Smooth muscle cell (in vitro differentiated cells): ENCODE results near the gene CHMP1A. TPM values are rescaled to one million over a fixed set of nuclear protein-coding genes. Genes with fewer than 3 reads are reported as not detected.
"Not testable (repeated sequence)": the region's sequence is repeated elsewhere in the genome, so short reads cannot be mapped to it uniquely, and the experiment has no call there.

ENCODE experiments used
- DNase-seq: peaks from one replicate; lab custom pipeline; 2025; ENCODE audit not compliant: unreplicated experiment; lab: John Stamatoyannopoulos, UW
- H2AFZ ChIP-seq: fragments of 200-600 bp; sonication (generic); 2 replicates; pipeline ENCODE4 v1.6.0; 2016; ENCODE audit warnings: antibody characterized with exemption, low read depth, mild to moderate bottlenecking
- H3F3A ChIP-seq: fragments of 200-600 bp; sonication (generic); 2 replicates; pipeline ENCODE4 v1.6.0; 2017; ENCODE audit warnings: antibody characterized with exemption, low read depth
- H3K27ac ChIP-seq: fragments of 200-600 bp; sonication (generic); 2 replicates; pipeline ENCODE4 v1.5.1; 2016; ENCODE audit warnings: low read depth, mild to moderate bottlenecking
- H3K27me3 ChIP-seq: fragments of 200-600 bp; sonication (generic); 2 replicates; pipeline ENCODE4 v1.6.1; 2016; ENCODE audit warnings: low read depth, mild to moderate bottlenecking
- H3K36me3 ChIP-seq: fragments of 200-600 bp; sonication (generic); 2 replicates; pipeline ENCODE4 v1.5.1; 2016; ENCODE audit warnings: low read depth
- H3K4me1 ChIP-seq: fragments of 200-600 bp; sonication (generic); 2 replicates; pipeline ENCODE4 v1.5.1; 2016; ENCODE audit warnings: low read depth
- H3K4me2 ChIP-seq: fragments of 200-600 bp; sonication (generic); 2 replicates; pipeline ENCODE4 v1.6.0; 2016; ENCODE audit warnings: mild to moderate bottlenecking
- H3K4me3 ChIP-seq: fragments of 200-600 bp; sonication (generic); 2 replicates; pipeline ENCODE4 v1.5.1; 2016; ENCODE audit warnings: mild to moderate bottlenecking
- H3K79me2 ChIP-seq: fragments of 200-600 bp; sonication (generic); 2 replicates; pipeline ENCODE4 v1.6.0; 2016; ENCODE audit warnings: low read depth, mild to moderate bottlenecking
- H3K9ac ChIP-seq: fragments of 200-600 bp; sonication (generic); 2 replicates; pipeline ENCODE4 v1.6.0; 2016; ENCODE audit warnings: low read depth
- H3K9me3 ChIP-seq: fragments of 200-600 bp; sonication (generic); replicated peaks from 2 replicates; pipeline ENCODE4 v1.5.1; 2016; ENCODE audit warnings: low read depth
- H4K20me1 ChIP-seq: fragments of 200-600 bp; sonication (generic); 2 replicates; pipeline ENCODE4 v1.6.0; 2016; ENCODE audit warnings: low read depth
- WGBS: methylation state at CpG from one replicate; pipeline ENCODE4 v1.1.7; 2016; ENCODE audit warnings: low lambda C conversion rate; 5-methylcytosine and 5-hydroxymethylcytosine counted together
- polyA plus RNA-seq: library from polyadenylated mRNA; unstranded; fragments of >200 nt; fragmentation: Nextera tagmentation; extraction: Ambion mirVana; gene quantifications from 2 replicates; pipeline ENCODE4 v1.2.1, GENCODE V29; 2016
- total RNA-seq: library from RNA; depleted of rRNA; stranded (reverse); fragments of >200 nt; gene quantifications from 2 replicates; pipeline ENCODE4 v1.2.3, GENCODE V29; 2014
- TF ChIP-seq, protein P1 (sequence below): fragments of 200-600 bp; sonication (generic); IDR thresholded peaks from 2 replicates; pipeline ENCODE4 v1.5.1; 2017; ENCODE audit warnings: borderline replicate concordance, mild to moderate bottlenecking, antibody characterized with exemption; ENCODE audit not compliant: insufficient read depth, poor library complexity, severe bottlenecking

Gene CHMP1A
- total and polyA plus RNA-seq, 2 experiments from 2014 or later = 40.0 to 68.4 TPM

GRCh38 chr16:89672177-89672941, 14.9 kb upstream of the CHMP1A start:
- Histone ChIP-seq H3K36me3 (no peaks in the 10 kb centered on the region), H3K27ac (no peak overlapping the region), H3K27me3 (no peaks in the 10 kb centered on the region), H4K20me1 (no peaks in the 10 kb centered on the region), H3K9ac (no peak overlapping the region), H3K79me2 (no peaks in the 10 kb centered on the region), H2AFZ (no peak overlapping the region), H3F3A (no peaks in the 10 kb centered on the region), H3K4me1 (no peaks in the 10 kb centered on the region), H3K9me3 (no peaks in the 10 kb centered on the region), H3K4me2 (no peak overlapping the region), H3K4me3 (no peak overlapping the region)
- TF ChIP-seq, protein P1, sequence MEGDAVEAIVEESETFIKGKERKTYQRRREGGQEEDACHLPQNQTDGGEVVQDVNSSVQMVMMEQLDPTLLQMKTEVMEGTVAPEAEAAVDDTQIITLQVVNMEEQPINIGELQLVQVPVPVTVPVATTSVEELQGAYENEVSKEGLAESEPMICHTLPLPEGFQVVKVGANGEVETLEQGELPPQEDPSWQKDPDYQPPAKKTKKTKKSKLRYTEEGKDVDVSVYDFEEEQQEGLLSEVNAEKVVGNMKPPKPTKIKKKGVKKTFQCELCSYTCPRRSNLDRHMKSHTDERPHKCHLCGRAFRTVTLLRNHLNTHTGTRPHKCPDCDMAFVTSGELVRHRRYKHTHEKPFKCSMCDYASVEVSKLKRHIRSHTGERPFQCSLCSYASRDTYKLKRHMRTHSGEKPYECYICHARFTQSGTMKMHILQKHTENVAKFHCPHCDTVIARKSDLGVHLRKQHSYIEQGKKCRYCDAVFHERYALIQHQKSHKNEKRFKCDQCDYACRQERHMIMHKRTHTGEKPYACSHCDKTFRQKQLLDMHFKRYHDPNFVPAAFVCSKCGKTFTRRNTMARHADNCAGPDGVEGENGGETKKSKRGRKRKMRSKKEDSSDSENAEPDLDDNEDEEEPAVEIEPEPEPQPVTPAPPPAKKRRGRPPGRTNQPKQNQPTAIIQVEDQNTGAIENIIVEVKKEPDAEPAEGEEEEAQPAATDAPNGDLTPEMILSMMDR = no peak
- WGBS = 96% methylated on average over 16 of the region's 16 CpGs
- no peak for DNase-seq

DNA sequence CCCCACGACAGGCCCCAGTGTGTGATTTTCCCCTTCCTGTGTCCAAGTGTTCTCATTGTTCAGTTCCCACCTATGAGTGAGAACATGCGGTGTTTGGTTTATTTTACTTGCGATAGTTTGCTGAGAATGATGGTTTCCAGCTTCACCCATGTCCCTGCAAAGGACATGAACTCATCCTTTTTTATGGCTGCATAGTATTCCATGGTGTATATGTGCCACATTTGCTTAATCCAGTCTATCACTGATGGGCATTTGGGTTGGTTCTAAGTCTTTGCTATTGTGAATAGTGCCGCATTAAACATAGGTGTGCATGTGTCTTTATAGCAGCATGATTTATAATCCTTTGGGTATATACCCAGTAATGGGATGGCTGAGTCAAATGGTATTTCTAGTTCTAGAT, 14.1 kb upstream of the CHMP1A start:
- H3K4me1 ChIP-seq, H3K27me3 ChIP-seq, H3K9me3 ChIP-seq, H3K9ac ChIP-seq, H3F3A ChIP-seq, H2AFZ ChIP-seq, H3K27ac ChIP-seq, H3K4me2 ChIP-seq, H3K36me3 ChIP-seq, H4K20me1 ChIP-seq, DNase-seq, H3K79me2 ChIP-seq, H3K4me3 ChIP-seq: not testable (repeated sequence)
- 100% methylated on average over 3 of the region's 4 CpGs for whole genome bisulfite sequencing

- H4K20me1 ChIP-seq = no peaks in the 10 kb centered on the region
- no peak overlapping the region for H3K9ac ChIP-seq
- H3K4me2 ChIP-seq = no peak overlapping the region
- H3K27me3 ChIP-seq = no peaks in the 10 kb centered on the region
- no peaks in the 10 kb centered on the region for H3K79me2 ChIP-seq
- H2AFZ ChIP-seq = no peak overlapping the region
- no peaks in the 10 kb centered on the region for H3F3A ChIP-seq
- no peaks in the 10 kb centered on the region for H3K36me3 ChIP-seq
- DNase-seq = no peak
- no peak overlapping the region for H3K4me3 ChIP-seq
- H3K9me3 ChIP-seq = no peaks in the 10 kb centered on the region
- TF ChIP-seq, protein P1 = no peak
- WGBS = 91% methylated on average over 10 of the region's 10 CpGs
- H3K4me1 ChIP-seq = no peaks in the 10 kb centered on the region
- no peak overlapping the region for H3K27ac ChIP-seq
Measured at GRCh38 chr16:89670496-89671431, 13.3 kb upstream of the CHMP1A start.

DNA sequence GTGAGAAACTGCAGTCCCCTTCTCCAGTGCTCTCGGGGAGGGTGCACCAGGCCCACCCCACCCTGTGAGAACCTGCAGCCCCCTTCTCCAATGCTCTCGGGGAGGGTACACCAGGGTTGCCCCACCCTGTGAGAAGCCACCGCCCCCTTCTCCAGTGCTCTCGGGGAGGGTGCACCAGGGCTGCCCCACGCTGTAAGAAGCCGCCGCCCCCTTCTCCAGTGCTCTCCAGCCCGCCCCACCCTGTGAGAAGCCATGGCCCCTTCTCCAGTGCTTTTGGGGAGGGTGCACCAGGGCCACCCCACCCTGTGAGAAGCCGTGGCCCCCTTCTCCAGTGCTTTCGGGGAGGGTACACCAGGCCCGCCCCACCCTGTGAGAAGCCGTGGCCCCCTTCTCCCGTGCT, 12.2 kb upstream of the CHMP1A start:
- H3K9ac ChIP-seq = no peak overlapping the region
- H2AFZ ChIP-seq = no peak overlapping the region
- H3K9me3 ChIP-seq = no peaks in the 10 kb centered on the region
- WGBS = 88% methylated on average over 9 of the region's 13 CpGs
- no peaks in the 10 kb centered on the region for H3K27me3 ChIP-seq
- H3K4me2 ChIP-seq = no peak overlapping the region
- TF ChIP-seq, protein P1 = no peak
- no peak overlapping the region for H3K4me3 ChIP-seq
- no peaks in the 10 kb centered on the region for H3K4me1 ChIP-seq
- no peaks in the 10 kb centered on the region for H3F3A ChIP-seq
- no peak for DNase-seq
- no peaks in the 10 kb centered on the region for H4K20me1 ChIP-seq
- no peaks in the 10 kb centered on the region for H3K36me3 ChIP-seq
- H3K27ac ChIP-seq = no peak overlapping the region
- H3K79me2 ChIP-seq = no peaks in the 10 kb centered on the region
